HEK293 (cell line): ENCODE measurements around the gene MTMR6.

ENCODE experiments used
- CTCF ChIA-PET: fragments of 350-600 bp; formaldehyde crosslinking; extraction: SDS; loops from one replicate; lab custom pipeline; 2021; ENCODE audit warnings: antibody characterized with exemption; lab: Yijun Ruan, JAX
- POLR2A ChIA-PET: fragments of 300-600 bp; formaldehyde crosslinking; extraction: SDS; loops from one replicate; lab custom pipeline; 2020; ENCODE audit warnings: antibody characterized with exemption, inconsistent platforms; lab: Yijun Ruan, JAX
- H3K27ac ChIP-seq: fragments of 200-500 bp; sonication (Bioruptor generic); 2 replicates; pipeline ENCODE4 v1.5.1; 2014; ENCODE audit warnings: low read depth, low read length, control low read depth, inconsistent platforms; ENCODE audit errors: extremely low read depth
- H3K36me3 ChIP-seq, 2 experiments: fragments of 200-500 bp in 1 of 2; sonication (Bioruptor generic) in 1 of 2; 1 replicate in 1 of 2; 2 replicates in 1 of 2; pipeline ENCODE4 v1.5.1; 2014 to 2017; ENCODE audit warnings: inconsistent platforms in 2 of 2, low read length in 2 of 2; ENCODE audit not compliant: control insufficient read depth in 2 of 2, insufficient read depth in 1 of 2
- H3K4me1 ChIP-seq: fragments of 200-500 bp; sonication (Bioruptor generic); 2 replicates; pipeline ENCODE4 v1.5.1; 2014; ENCODE audit warnings: mild to moderate bottlenecking, low read length, inconsistent platforms; ENCODE audit not compliant: control insufficient read depth, insufficient read depth
- H3K4me3 ChIP-seq: 2 replicates; pipeline ENCODE4 v1.5.1; 2011; ENCODE audit warnings: low read depth, mild to moderate bottlenecking, control low read depth, low read length, moderate library complexity
- H3K9me3 ChIP-seq: fragments of 200-500 bp; sonication (Bioruptor generic); 2 replicates; pipeline ENCODE4 v1.5.1; 2014; ENCODE audit warnings: low read depth, low read length, inconsistent platforms; ENCODE audit not compliant: control insufficient read depth, insufficient read depth
- ZNF530 ChIP-seq: fragments of 450-650 bp; formaldehyde crosslinking; IDR thresholded peaks from 2 replicates; pipeline ENCODE4 v1.5.1; 2016; ENCODE audit warnings: low read depth, missing biosample characterization, missing genetic modification characterization

MTMR6 gene

DNA sequence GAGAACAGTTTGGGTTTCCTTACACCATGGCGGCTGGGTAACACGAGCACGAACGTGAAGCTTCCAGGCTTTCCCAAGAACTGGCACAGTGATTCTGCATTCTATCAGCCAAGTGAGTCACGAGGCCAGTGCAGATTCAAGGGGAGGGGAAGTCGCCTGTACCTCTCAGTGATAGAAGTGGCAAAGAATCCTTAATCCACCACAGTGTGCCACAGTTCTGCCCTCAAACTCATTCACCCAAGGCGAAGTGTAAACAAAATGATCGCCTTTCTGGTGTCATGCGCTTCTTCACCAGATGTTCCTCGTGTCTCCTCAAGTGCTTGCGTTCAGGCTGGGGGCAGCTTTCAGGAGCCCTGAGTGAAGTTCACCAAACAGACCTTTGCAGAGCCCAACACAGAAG lies 90.3 kb downstream of the MTMR6 start:
- Histone ChIP-seq H3K9me3 (no peaks in the 10 kb centered on the region), H3K27ac (no peak overlapping the region), H3K4me1 (no peaks in the 10 kb centered on the region), H3K4me3 (no peak overlapping the region), H3K36me3 (no peaks in the 10 kb centered on the region)
- no peak for TF ChIP-seq ZNF530 (tag by site-specific recombination)
- CTCF ChIA-PET = no interaction called here
- POLR2A ChIA-PET = no interaction called here
